BE2C (cell line): Measurements from ENCODE around the gene C2CD5. TPM values are rescaled to one million over a fixed set of nuclear protein-coding genes. Genes with fewer than 3 reads are reported as not detected.

ENCODE experiments used
- DNase-seq: peaks from one replicate; pipeline ENCODE4 v3.0.0-alpha.2; 2020
- H3K27me3 ChIP-seq: fragments of 250-450 bp; sonication (Bioruptor Pico); 2 replicates; pipeline ENCODE4 v1.5.1; 2020; ENCODE audit warnings: mild to moderate bottlenecking
- H3K36me3 ChIP-seq: fragments of 250-450 bp; sonication (Bioruptor Pico); 2 replicates; pipeline ENCODE4 v1.5.1; 2020; ENCODE audit warnings: mild to moderate bottlenecking
- H3K4me1 ChIP-seq: fragments of 250-450 bp; sonication (Bioruptor Pico); 2 replicates; pipeline ENCODE4 v1.5.1; 2020
- H3K4me3 ChIP-seq: 2 replicates; pipeline ENCODE4 v1.5.1; 2011; ENCODE audit warnings: low read depth, low read length
- H3K9me3 ChIP-seq: fragments of 250-450 bp; sonication (Bioruptor Pico); 2 replicates; pipeline ENCODE4 v1.5.1; 2020
- CTCF ChIP-seq: IDR thresholded peaks from 2 replicates; pipeline ENCODE4 v1.5.1; 2012; ENCODE audit warnings: mild to moderate bottlenecking, low read depth, low read length
- polyA plus RNA-seq: library from polyadenylated mRNA; unstranded; fragments of >200 nt; gene quantifications from one replicate; pipeline ENCODE4 v1.2.1, GENCODE V29; 2012; ENCODE audit warnings: low read depth, missing spikeins; ENCODE audit not compliant: insufficient read length, insufficient read depth

C2CD5 gene
- polyA plus RNA-seq: 17.2 TPM

GRCh38 chr12:22544038-22544979 is at the start of gene C2CD5:
Gene C2CD5 (minus strand): TSS chr12:22544542. CDS start chr12:22544150, 392 bp downstream.
- peak; percentile 48 for TF ChIP-seq CTCF
- no peaks in the 10 kb centered on the region for H3K9me3 ChIP-seq
- no peaks in the 10 kb centered on the region for H3K36me3 ChIP-seq
- no peaks in the 10 kb centered on the region for H3K27me3 ChIP-seq
- peak; percentile 98 for DNase-seq
- H3K4me3 ChIP-seq: peak within 1 kb of the TSS; percentile 93
- H3K4me1 ChIP-seq: no peaks in the 10 kb centered on the region

- no peak for DNase-seq
- Histone ChIP-seq H3K36me3 (no peaks in the 10 kb centered on the region), H3K4me1 (no peaks in the 10 kb centered on the region), H3K27me3 (no peaks in the 10 kb centered on the region), H3K4me3 (no peak overlapping the region), H3K9me3 (no peaks in the 10 kb centered on the region)
- no peak for TF ChIP-seq CTCF
Observed at GRCh38 chr12:22593864-22594263, 49.5 kb upstream of the C2CD5 start.

GRCh38 chr12:22588817-22589216 is 44.5 kb upstream of the C2CD5 start:
- DNase-seq: no peak

GRCh38 chr12:22578328-22578727 is 34.0 kb upstream of the C2CD5 start:
- Histone ChIP-seq H3K9me3 (no peaks in the 10 kb centered on the region), H3K4me3 (no peak overlapping the region), H3K36me3 (no peaks in the 10 kb centered on the region), H3K4me1 (no peaks in the 10 kb centered on the region), H3K27me3 (no peaks in the 10 kb centered on the region)
- no peak for TF ChIP-seq CTCF
- no peak for DNase-seq

More at GRCh38 chr12:22588817-22589216, 44.5 kb upstream of the C2CD5 start:
- H3K9me3 ChIP-seq: no peaks in the 10 kb centered on the region
- no peaks in the 10 kb centered on the region for H3K4me1 ChIP-seq
- H3K4me3 ChIP-seq: no peak overlapping the region
- no peaks in the 10 kb centered on the region for H3K36me3 ChIP-seq
- H3K27me3 ChIP-seq: no peaks in the 10 kb centered on the region
- TF ChIP-seq CTCF: no peak

GRCh38 chr12:22577667-22578066 is 33.3 kb upstream of the C2CD5 start:
- TF ChIP-seq CTCF: no peak
- H3K9me3 ChIP-seq: no peaks in the 10 kb centered on the region
- H3K36me3 ChIP-seq: no peaks in the 10 kb centered on the region
- no peak overlapping the region for H3K4me3 ChIP-seq
- no peak for DNase-seq
- no peaks in the 10 kb centered on the region for H3K4me1 ChIP-seq
- no peaks in the 10 kb centered on the region for H3K27me3 ChIP-seq

- Histone ChIP-seq H3K36me3 (no peaks in the 10 kb centered on the region), H3K27me3 (no peaks in the 10 kb centered on the region), H3K4me1 (no peaks in the 10 kb centered on the region), H3K9me3 (no peaks in the 10 kb centered on the region), H3K4me3 (no peak overlapping the region)
- no peak for TF ChIP-seq CTCF
- DNase-seq: no peak
Observed at GRCh38 chr12:22576473-22576872, 32.1 kb upstream of the C2CD5 start.
